ENCODE results near the gene ADGRG3. TPM values are rescaled to one million over a fixed set of nuclear protein-coding genes. Genes with fewer than 3 reads are reported as not detected.

Gene ADGRG3
- total RNA-seq, 1 experiment from 2014 or later, result not detected

GRCh38 chr16:57663436-57663835, 4.7 kb upstream of the ADGRG3 start:
- TF ChIP-seq REST (IDR thresholded peaks at IDR 0.05; ENCODE audit: low read depth) (no peak), SP1 (IDR thresholded peaks at IDR 0.05; ENCODE audit: low read depth) (no peak), EGR1 (IDR thresholded peaks at IDR 0.05; ENCODE audit: low read depth) (no peak), ZFX (IDR thresholded peaks at IDR 0.05) (no peak), SIN3A (IDR thresholded peaks at IDR 0.05; ENCODE audit: low read depth) (no peak), FOSL1 (IDR thresholded peaks at IDR 0.05; ENCODE audit: low read depth) (no peak), YY1 (IDR thresholded peaks at IDR 0.05; ENCODE audit: extremely low read depth, insufficient replicate concordance, low read depth, low read length) (no peak), POLR2A (IDR thresholded peaks at IDR 0.05; ENCODE audit: borderline replicate concordance, extremely low read depth, insufficient read depth, insufficient read length) (no peak), EZH2 (IDR thresholded peaks at IDR 0.05) (no peak), TCF7L2 (IDR thresholded peaks at IDR 0.05; ENCODE audit: borderline replicate concordance, extremely low read depth, insufficient read depth, insufficient read length) (no peak), EZH2phosphoT487 (IDR thresholded peaks at IDR 0.05; ENCODE audit: borderline replicate concordance) (no peak), ZBTB33 (IDR thresholded peaks at IDR 0.05; ENCODE audit: extremely low read depth, insufficient replicate concordance, low read length) (no peak), CEBPB (IDR thresholded peaks at IDR 0.05; ENCODE audit: low read depth) (no peak), RAD21 (IDR thresholded peaks at IDR 0.05; ENCODE audit: low read depth) (no peak), JUND (IDR thresholded peaks at IDR 0.05) (no peak)
- TF ChIP-seq, protein P1, sequence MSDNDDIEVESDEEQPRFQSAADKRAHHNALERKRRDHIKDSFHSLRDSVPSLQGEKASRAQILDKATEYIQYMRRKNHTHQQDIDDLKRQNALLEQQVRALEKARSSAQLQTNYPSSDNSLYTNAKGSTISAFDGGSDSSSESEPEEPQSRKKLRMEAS (IDR thresholded peaks at IDR 0.05), result no peak
- TF ChIP-seq, protein P2, sequence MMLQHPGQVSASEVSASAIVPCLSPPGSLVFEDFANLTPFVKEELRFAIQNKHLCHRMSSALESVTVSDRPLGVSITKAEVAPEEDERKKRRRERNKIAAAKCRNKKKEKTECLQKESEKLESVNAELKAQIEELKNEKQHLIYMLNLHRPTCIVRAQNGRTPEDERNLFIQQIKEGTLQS (IDR thresholded peaks at IDR 0.05), result no peak
- H2AFZ ChIP-seq (ENCODE audit: low read depth, low read length, poor library complexity, severe bottlenecking), result no peak overlapping the region
- POLR2A ChIA-PET, result no interaction called here
- H3K9me3 ChIP-seq (ENCODE audit: control insufficient read depth in 1 of 2, insufficient read depth in 1 of 2, low read depth in 1 of 2, low read length in 2 of 2), result no peaks in the 10 kb centered on the region
- no peaks in the 10 kb centered on the region for H3K27me3 ChIP-seq (ENCODE audit: insufficient read depth, low read length)
- no peak overlapping the region for H3K27ac ChIP-seq (ENCODE audit: low read depth, low read length)
- no peak overlapping the region for H3K4me3 ChIP-seq (replicated peaks in 1 of 2; ENCODE audit: low read depth in 1 of 2, low read length in 2 of 2)
- ATAC-seq (no peak), DNase-seq (ENCODE audit: low read depth, low spot score) (no peak)
- no peak overlapping the region for H3K9ac ChIP-seq (ENCODE audit: low read length)
- intact Hi-C loops (cut with micrococcal nuclease), result no loop called here
- no peaks in the 10 kb centered on the region for H3K79me2 ChIP-seq (ENCODE audit: insufficient read depth, low read length)
- CTCF ChIA-PET, result no interaction called here
- no peaks in the 10 kb centered on the region for H3K9me2 ChIP-seq (ENCODE audit: insufficient read depth)
- no peak overlapping the region for H3K4me2 ChIP-seq (ENCODE audit: low read length)
- BruUV-seq (replicated peaks), result no TSS peak
- H4K20me1 ChIP-seq (ENCODE audit: insufficient read depth), result no peaks in the 10 kb centered on the region
- RAD21 ChIA-PET (ENCODE audit: low non-redundant PET in 1 of 2, low total read pairs in 2 of 2, uncharacterized antibody in 2 of 2, unreplicated experiment in 2 of 2), result no interaction called here
- H3K36me3 ChIP-seq (ENCODE audit: control insufficient read depth in 1 of 2, insufficient read depth in 2 of 2, low read length in 2 of 2), result no peaks in the 10 kb centered on the region; a peak in 1 of 4 replicates
- H3K4me1 ChIP-seq (ENCODE audit: control insufficient read depth in 1 of 2, insufficient read depth in 2 of 2, low read length in 2 of 2), result peaks cover 0 to 8% of the 10 kb centered on the region in 2 experiments; a peak in 1 of 4 replicates

All from HCT116 (cell line).